GM21717 (cell line): Measurements from ENCODE around the gene PTPN22.

Source experiments
- ATAC-seq: cut with Tn5 transposase; IDR thresholded peaks from one replicate; pipeline ENCODE4 v1.9.1; 2021; ENCODE audit warnings: mild to moderate bottlenecking, moderate library complexity; ENCODE audit not compliant: unreplicated experiment

PTPN22 gene

DNA sequence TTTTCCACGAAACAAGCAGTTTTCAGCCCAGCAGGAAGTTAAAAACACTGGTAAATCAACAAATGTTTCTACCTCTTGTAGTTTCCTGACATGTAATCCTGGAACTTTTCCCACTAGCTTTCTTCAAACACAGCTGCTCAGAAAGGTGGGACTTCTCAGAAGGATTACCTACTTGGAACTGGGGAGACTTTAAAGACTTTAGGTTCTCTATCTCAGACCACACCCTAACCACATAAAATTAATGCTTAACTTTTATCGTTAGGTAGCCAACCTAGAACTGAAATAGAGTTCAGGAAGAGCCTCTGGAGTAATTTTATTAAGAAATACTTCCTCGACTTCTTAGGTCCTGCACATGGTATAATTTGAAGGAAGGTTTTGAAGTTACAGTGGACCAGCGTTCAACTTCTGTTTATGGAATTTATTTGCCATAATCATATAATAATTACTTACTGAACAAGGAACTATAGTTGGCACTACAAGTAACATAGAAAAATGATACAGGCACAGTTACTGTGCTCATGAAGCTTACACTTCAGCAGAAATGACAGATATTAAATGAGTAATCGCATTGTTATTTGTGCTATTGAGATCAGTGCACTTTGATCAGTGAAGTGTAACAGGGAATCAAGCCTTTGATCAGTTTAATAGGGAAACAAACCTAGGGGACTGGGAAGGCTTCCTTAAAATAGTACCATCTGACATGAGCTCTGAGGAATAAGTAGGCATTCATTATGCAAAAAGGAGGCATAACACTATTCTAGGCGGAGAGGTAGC lies 16.1 kb upstream of the PTPN22 start, which contains the start of gene BCL2L15:
BCL2L15 (minus strand) TSS at position 180 of the 774 bp plus-strand sequence. CDS start 206 bp downstream, outside the sequence.
- ATAC-seq, result no peak

DNA sequence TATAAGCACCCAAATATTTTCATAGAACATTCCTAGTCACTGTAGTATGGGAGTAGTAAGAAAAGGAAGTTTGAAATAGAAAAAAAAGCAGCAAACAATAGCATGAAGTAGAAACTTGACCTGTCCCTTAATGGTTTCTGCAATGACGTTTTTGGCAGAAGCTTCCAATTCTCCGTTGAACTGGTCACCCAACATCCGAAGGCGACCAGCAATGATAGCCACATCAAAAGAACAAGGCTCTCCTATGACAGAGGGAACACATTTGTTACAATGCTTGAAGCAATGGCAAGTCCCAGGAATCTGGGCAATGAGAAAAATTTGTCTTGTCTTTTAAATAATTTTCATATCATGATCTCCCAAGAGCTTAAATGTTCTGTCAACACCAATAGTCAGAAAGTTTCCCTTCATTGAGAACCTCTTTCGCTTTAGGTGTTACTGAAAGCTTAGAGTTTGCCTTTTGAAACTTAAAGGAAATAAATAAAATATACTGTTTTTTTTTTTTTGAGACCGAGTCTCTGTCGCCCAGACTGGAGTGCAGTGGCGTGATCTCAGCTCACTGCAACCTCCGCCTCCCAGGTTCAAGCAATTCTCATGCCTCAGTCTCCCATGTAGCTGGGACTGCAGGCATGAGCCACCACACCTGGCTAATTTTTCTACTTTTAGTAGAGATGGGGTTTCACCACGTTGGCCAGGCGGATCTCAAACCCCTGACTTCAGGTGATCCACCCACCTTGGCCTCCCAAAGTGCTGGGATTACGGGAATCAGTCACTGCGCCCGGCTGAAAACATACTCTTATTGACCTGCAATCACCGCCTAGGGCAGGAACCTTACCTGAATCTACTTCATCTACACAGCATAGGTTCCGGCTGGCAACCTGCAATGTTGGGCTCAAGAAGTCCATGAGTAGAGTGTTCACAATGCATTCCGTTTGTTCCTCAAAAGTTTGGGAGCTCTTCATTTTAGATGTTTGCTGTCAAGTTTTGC lies 15.2 kb upstream of the PTPN22 start:
- no peak for ATAC-seq

GRCh38 chr1:113881661-113882060 lies 10.1 kb upstream of the PTPN22 start:
- ATAC-seq, result no peak

DNA sequence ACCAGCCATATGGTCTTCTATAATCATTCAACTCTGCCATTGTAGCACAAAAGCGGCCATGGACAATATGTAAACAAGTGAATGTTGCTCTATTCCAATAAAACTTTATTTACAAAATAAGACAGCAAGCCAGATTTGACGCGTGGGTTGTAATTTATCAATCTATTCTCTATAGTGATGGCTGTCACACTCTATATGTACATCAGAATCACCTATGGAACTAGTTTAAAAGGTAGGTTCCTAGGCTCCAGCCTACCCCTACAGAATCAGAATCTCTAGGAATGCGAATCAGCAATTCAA lies 8.2 kb upstream of the PTPN22 start:
- no peak for ATAC-seq

GRCh38 chr1:113876176-113876575 lies 4.7 kb upstream of the PTPN22 start:
- no peak for ATAC-seq

- no peak for ATAC-seq
These were observed 4.2 kb upstream of the PTPN22 start for GRCh38 chr1:113875714-113876113.

- ATAC-seq, result no peak
These were observed 2.7 kb upstream of the PTPN22 start for GRCh38 chr1:113874012-113874879.

DNA sequence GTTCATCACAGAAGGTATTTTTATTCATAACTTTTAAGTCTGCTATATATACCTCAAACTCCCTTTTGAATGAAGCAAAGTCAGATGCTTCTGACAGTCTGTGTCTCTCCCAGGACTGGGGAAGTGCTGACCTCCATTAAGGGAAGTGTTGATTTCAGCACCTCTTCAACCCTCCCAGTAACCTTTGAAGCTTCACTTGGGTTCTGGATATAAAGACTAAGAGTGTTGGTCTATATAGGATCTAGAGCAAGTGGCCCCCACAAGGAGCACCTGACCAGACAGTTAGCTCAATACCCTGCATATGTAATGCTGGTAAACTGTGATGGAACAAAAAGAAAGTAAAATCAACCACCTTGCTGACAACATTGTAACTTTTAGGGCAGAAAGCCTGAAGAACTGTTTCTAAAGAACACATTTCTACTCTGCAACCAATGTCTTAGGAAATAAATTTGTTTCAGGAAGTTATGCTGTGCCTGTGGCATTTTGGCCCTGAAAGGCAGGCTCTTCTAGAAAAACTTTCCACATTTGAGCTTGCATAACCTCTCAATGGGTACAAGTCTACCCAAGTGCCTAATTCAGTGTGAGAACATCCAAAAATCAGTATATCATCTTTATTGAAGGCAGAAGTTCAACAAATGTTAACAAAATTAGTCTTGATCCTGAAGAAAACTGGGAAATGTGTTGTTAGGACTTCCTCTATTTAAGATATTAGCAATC lies 865 bp upstream of the PTPN22 start:
- no peak for ATAC-seq

DNA sequence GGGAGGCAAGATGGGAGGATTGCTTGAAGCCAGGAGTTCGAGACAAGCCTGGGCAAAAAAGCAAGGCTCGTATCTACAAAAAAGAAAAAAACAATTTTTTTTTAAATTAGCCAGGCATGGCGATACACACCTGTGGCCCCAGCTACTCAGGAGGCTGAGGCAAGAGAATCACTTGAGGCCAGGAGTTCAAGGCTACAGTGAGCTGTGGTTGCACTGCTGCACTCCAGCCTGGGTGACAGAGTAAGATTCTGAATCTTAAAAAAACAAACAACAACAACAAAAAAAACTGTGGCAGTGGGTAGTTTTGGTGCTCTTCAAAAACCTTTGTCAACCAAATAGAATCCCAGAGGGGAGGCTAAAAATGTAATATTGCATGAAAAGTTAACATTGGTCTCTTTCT lies 734 bp downstream of the PTPN22 start:
- ATAC-seq, result no peak

DNA sequence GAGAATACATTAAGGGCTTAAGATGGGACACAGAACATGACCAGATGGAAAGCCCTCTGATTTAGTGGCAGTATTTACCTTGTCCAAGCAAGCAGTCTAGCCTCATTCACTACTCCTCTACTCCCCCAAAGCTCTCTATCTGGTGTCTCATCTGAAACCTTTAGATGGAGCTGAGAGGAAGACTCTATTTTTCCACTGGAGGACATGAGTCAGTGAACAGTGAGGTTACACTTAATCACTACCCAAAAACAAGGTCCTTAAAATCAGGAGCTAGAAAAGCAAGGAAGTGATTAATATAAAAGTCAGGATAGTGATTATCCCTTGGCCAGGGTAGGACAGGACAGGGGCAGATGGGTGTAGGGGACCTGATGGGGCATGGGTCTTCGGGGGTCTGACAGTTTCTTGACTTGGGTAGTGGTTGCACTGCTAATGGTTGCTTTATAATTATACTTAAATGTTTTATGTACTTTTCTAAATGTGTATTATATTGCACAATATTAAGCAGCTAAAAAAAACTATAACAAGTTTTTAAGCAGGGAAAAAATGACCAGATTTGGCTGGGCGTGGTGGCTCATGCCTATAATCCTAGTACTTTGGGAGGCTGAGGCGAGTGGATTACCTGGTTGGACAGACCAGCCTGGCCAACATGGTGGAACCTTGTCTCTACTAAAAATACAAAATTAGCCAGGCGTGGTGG lies 3.0 kb downstream of the PTPN22 start:
- ATAC-seq, result no peak

- ATAC-seq, result no peak
These were observed 9.9 kb downstream of the PTPN22 start for GRCh38 chr1:113861641-113862040.

DNA sequence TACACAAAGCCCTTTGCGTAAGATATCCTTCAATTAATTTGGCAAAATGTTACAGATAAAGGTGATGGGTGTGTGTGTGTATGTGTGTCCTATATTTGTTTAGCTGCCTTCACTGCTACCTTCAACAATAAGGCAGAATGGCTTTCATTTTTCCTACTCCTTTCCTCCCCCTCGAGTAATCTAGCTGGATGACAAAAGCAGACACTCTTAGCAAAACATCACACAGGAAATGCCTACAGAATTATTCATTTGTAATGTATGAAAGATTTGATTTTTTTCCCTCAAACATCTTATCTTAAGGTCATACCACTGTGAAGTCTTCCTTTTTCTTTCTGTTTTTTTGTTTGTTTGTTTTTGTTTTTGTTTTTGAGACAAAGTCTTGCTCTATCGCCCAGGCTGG lies 10.6 kb downstream of the PTPN22 start:
- no peak for ATAC-seq

DNA sequence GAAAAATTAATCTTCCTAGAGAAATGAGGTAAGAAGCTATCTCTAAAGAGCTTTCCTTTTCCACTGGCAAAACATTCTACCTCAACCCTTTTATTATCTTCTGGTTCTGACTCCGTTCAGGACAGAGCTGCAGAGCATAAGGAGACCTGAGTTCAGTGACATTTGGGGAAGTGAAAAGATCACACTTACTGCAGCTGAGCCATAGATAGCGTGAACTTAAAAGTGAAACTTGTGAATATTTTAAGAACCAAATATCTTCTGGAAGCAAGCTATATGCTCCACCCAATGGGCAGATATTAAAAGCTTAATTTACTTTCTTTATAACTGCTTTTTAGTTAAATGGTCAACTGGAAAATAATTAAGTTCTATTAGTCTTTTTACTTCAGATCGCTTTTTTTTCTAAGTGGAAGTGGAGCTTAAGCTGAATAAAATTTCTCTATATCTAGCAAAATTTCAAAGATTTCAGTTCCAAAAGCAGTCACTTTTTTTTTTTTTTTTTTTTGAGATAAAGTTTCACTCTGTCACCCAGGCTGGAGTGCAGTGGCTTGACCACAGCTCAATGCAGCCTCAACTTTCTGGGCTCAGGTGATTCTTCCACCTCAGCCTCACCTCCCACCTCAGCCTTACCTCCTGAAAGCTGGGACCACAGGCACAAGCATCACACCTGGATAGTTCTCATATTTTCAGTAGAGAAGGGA lies 11.9 kb downstream of the PTPN22 start:
- ATAC-seq, result peak; percentile 71

GRCh38 chr1:113858982-113859381 lies 12.5 kb downstream of the PTPN22 start:
- ATAC-seq, result no peak

DNA sequence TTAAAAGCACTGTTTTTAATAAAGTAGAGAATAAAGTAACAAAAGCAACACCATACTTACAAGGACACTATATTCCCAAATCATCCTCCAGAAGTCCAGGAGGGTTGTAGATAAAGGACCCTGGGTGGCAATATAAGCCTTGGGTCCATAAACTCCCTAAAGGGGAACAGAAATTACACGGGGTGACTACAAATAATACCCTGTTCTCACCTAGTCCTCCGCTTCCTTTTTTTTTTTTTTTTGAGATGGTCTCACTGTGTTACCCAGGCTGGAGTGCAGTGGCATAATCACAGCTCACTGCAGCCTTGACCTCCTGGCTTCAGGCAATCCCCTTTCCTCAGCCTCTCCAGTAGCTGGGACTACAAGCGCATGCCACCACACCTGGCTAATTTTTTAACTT lies 13.1 kb downstream of the PTPN22 start:
- no peak for ATAC-seq

GRCh38 chr1:113857776-113858175 lies 13.7 kb downstream of the PTPN22 start:
- no peak for ATAC-seq

GRCh38 chr1:113856401-113856790 lies 15.1 kb downstream of the PTPN22 start:
- no peak for ATAC-seq

DNA sequence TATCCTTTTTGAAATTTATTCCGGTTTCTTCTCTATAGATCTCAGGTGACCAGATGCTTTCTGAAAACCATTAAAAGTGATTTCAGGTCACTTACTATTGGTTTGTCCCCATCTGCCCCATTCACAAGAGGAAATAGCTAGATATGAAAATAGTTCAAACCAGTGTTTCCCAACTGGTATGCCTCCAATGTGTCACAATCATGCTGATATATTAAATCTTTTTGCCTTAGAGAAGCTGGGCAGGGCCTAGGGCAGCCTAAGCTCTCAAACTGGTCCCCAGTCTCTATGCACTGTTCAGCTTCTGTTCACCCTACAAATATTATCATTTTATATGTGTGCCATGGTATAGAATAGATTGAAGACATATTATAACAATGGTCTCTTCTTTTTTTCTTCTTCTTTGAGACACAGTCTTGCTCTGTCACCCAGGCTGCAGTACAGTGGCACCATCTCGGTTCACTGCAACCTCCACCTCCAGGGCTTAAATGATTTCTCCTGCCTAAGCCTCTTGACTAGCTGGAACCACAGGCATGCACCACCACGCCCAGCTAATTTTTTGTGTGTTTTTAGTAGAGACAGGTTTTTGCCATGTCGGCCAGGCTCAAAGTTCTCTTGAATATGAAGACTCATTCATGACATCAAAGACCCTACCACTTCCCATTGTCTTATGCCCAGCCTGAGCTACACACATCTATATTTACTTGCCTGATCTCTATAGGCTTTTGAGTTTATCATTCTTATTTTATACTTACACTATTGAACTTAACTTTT lies 15.7 kb downstream of the PTPN22 start:
- ATAC-seq, result no peak
